Progenitor cell of endocrine pancreas (in vitro differentiated cells): Measurements from ENCODE around the gene PRDM10. TPM values are rescaled to one million over a fixed set of nuclear protein-coding genes. Genes with fewer than 3 reads are reported as not detected.

Experiments used
- DNase-seq: peaks from one replicate; pipeline ENCODE4 v3.0.0; 2021; ENCODE audit warnings: low spot score; ENCODE audit not compliant: unreplicated experiment
- H3K27ac Mint-ChIP-seq: 2 replicates; pipeline ENCODE4 v1.8.0; 2021; ENCODE audit warnings: mild to moderate bottlenecking, moderate library complexity, mixed read lengths
- H3K27me3 Mint-ChIP-seq: 2 replicates; pipeline ENCODE4 v1.8.0; 2021; ENCODE audit warnings: mixed read lengths
- H3K36me3 Mint-ChIP-seq: 2 replicates; pipeline ENCODE4 v1.8.0; 2022; ENCODE audit warnings: mixed read lengths; ENCODE audit not compliant: insufficient read depth
- H3K4me1 Mint-ChIP-seq: 2 replicates; pipeline ENCODE4 v1.8.0; 2021; ENCODE audit warnings: low read depth, mixed read lengths
- H3K4me3 Mint-ChIP-seq: 2 replicates; pipeline ENCODE4 v1.8.0; 2021; ENCODE audit warnings: low read depth, mild to moderate bottlenecking, moderate library complexity, mixed read lengths
- H3K9me3 Mint-ChIP-seq: 2 replicates; pipeline ENCODE4 v1.8.0; 2021; ENCODE audit warnings: low read depth, mixed read lengths
- total RNA-seq: library from RNA; stranded (reverse); gene quantifications from 2 replicates; pipeline ENCODE4 v1.2.1, GENCODE V29; 2021
- TF ChIP-seq, protein P1 (sequence below): fragments of 200-600 bp; sonication (generic); IDR thresholded peaks from one replicate; pipeline ENCODE4 v1.5.0; 2021; ENCODE audit warnings: antibody characterized with exemption, mild to moderate bottlenecking; ENCODE audit not compliant: unreplicated experiment

Gene PRDM10
- total RNA-seq, 1 donor from 2014 or later = 23.4 TPM

DNA sequence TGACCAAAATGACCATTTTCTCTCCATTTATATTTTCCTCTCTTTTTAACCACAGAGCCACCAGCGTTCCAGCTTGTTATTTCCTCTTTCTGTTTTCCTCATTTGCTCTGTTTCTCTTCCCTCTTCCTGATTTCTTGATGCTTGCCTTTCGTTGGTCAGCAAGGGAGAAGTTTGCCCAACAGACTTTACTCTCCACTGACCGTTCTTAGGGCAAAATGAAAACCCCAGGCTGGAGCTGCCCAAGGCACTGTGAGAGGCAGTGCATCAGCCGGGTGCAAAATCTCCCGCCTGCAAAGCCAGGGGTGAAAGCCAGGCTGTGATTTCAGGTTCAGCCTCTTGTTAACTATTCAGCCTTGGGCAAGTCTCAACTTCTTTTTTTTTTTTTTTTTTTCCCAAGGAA, 40.9 kb upstream of the PRDM10 start:
- H3K27me3 Mint-ChIP-seq = no peaks in the 10 kb centered on the region
- no peak for DNase-seq
- no peaks in the 10 kb centered on the region for H3K4me1 Mint-ChIP-seq
- no peaks in the 10 kb centered on the region for H3K9me3 Mint-ChIP-seq
- TF ChIP-seq, protein P1, sequence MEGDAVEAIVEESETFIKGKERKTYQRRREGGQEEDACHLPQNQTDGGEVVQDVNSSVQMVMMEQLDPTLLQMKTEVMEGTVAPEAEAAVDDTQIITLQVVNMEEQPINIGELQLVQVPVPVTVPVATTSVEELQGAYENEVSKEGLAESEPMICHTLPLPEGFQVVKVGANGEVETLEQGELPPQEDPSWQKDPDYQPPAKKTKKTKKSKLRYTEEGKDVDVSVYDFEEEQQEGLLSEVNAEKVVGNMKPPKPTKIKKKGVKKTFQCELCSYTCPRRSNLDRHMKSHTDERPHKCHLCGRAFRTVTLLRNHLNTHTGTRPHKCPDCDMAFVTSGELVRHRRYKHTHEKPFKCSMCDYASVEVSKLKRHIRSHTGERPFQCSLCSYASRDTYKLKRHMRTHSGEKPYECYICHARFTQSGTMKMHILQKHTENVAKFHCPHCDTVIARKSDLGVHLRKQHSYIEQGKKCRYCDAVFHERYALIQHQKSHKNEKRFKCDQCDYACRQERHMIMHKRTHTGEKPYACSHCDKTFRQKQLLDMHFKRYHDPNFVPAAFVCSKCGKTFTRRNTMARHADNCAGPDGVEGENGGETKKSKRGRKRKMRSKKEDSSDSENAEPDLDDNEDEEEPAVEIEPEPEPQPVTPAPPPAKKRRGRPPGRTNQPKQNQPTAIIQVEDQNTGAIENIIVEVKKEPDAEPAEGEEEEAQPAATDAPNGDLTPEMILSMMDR = no peak
- H3K4me3 Mint-ChIP-seq = no peak overlapping the region
- no peaks in the 10 kb centered on the region for H3K36me3 Mint-ChIP-seq
- H3K27ac Mint-ChIP-seq = no peak overlapping the region

DNA sequence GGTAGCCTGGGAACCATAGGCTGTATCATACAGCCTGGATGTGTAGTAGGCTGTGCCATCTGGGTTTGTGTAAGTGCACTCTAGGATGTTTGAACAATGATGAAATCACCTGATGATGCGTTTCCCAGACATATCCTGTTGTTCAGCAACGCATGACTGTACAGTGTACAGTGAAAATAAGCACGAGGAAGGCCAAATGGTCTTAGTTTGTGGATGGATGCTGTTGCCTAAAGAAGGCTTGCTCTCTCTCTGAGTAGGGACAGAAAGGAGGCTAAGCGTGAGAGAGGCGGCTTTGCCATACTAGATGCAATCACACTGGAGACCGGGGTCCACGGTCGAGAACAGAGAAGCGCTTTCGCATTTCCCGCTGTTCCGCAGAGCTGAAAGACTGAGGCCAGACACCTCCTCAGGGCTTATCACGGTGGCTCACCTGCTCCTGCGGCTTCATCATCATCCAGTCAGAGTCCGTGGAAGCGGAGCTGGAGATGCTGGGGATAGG, 39.5 kb upstream of the PRDM10 start:
- Mint-ChIP-seq H3K27me3 (no peaks in the 10 kb centered on the region), H3K4me1 (peaks cover 7% of the 10 kb centered on the region), H3K27ac (no peak overlapping the region), H3K4me3 (no peak overlapping the region), H3K36me3 (no peaks in the 10 kb centered on the region), H3K9me3 (no peaks in the 10 kb centered on the region)
- DNase-seq = no peak
- TF ChIP-seq, protein P1 = no peak

DNA sequence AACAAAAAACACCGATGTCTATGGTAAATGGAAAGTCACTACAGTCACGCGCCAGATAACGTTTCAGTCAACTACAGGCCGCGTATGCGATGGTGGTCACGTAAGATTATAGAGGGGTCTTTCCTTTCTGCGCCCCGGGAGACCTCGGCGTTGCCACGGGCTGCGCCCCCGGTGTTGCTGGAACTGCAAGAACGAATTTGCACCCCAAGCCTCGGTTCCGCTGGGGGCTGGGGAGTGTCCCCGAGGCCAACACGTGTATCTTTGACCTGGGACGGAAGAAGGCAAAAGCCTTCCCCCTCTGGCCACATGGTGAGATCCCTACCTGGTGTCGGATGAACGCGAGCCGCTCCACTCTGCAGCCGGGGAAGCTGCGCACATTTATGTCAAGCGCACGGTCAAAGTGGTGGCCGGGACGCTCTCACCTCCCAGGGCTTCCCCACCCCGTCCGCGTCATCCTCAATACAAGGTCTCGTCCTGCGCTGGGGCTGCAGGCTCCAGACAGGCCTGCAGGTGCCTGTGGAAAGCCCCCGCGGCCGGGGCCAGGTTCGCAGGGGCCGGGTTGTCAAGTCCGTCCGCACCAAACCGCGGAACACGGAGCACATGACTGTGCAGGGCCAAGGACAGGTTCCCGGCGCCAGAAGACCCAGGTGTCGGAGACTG, 37.8 kb upstream of the PRDM10 start:
- no peaks in the 10 kb centered on the region for H3K36me3 Mint-ChIP-seq
- TF ChIP-seq, protein P1 = no peak
- no peak overlapping the region for H3K4me3 Mint-ChIP-seq
- no peak overlapping the region for H3K27ac Mint-ChIP-seq
- H3K27me3 Mint-ChIP-seq = no peaks in the 10 kb centered on the region
- no peaks in the 10 kb centered on the region for H3K9me3 Mint-ChIP-seq
- H3K4me1 Mint-ChIP-seq = peaks cover 7% of the 10 kb centered on the region
- DNase-seq = no peak

DNA sequence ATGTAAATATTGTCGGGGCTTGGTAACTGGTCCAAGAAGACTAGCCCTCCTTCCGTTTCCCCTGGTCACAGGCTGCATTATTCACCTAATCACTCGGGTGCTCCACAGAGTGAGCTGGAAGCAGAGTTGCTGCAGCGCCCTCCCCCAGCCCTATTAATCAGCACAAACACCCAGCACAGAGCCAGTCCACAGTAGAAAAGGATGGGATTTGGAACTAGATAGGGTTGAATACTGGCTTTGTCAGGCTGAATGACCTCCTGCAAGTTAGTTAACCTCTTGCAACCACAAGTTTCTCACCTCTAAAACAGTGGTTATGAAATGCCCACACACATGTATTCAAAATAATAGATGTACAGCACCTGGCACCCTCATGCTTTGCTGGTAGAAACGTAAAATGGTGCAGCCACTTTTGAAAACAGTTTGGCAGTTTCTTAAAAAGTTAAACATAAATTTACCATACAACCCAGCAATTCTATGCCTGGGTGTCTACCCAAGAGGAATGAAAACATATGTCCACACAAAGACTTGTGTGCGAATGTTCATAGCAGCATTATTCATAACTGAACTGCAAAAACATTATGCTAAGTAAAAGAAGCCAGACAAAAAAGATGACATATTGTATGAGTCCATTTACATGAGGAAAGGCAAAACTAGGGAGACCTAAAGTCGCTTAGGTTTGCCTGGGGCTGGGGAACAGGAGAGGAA, 35.4 kb upstream of the PRDM10 start:
- Mint-ChIP-seq H3K4me1 (peaks cover 7% of the 10 kb centered on the region), H3K36me3 (no peaks in the 10 kb centered on the region), H3K27ac (peak overlapping the region; percentile 59), H3K27me3 (no peaks in the 10 kb centered on the region), H3K9me3 (no peaks in the 10 kb centered on the region), H3K4me3 (no peak overlapping the region)
- no peak for DNase-seq
- TF ChIP-seq, protein P1 = no peak

DNA sequence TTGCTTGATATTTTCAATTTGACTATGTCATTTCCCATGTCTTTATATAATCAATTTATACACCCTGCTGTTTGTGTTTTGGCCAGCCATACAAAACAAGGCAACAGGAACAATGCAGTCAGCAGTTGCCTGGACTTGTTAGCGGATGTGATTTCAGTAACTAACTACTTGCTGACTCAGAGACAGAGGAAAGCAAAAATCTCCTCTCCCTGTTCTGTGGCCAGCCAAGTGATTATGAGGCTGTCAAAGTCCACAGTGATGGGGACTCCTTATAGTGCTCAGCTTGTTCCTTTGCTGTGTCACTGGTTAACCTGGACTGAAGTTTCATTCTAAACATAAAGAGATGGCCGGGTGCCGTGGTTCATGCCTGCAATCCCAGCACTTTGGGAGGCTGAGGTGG, 34.4 kb upstream of the PRDM10 start:
- TF ChIP-seq, protein P1 = no peak
- no peaks in the 10 kb centered on the region for H3K36me3 Mint-ChIP-seq
- H3K9me3 Mint-ChIP-seq = no peaks in the 10 kb centered on the region
- H3K27ac Mint-ChIP-seq = no peak overlapping the region
- DNase-seq = no peak
- no peak overlapping the region for H3K4me3 Mint-ChIP-seq
- H3K27me3 Mint-ChIP-seq = no peaks in the 10 kb centered on the region
- H3K4me1 Mint-ChIP-seq = peaks cover 7% of the 10 kb centered on the region
